Lung (tissue), 12 donors: ENCODE measurements around the gene PPP1R36. TPM values are rescaled to one million over a fixed set of nuclear protein-coding genes. Genes with fewer than 3 reads are reported as not detected.
"Not testable (repeated sequence)": the region's sequence is repeated elsewhere in the genome, so short reads cannot be mapped to it uniquely, and the experiment has no call there.

Source experiments
- ATAC-seq: fragments of 200-7000 bp; cut with Tn5 transposase; one replicate; pipeline ENCODE4 v1.9.1; 2020; ENCODE audit warnings: moderate number of reproducible peaks; ENCODE audit not compliant: insufficient read depth, low FRiP score
- DNase-seq, 3 donors: peaks; one replicate each; pipeline ENCODE4 v3.0.0-alpha.2; 2013 to 2017
- H3K27ac ChIP-seq, 2 donors: one replicate each; pipeline ENCODE4 v1.5.1; 2013; ENCODE audit warnings: mild to moderate bottlenecking in 2 of 2, moderate library complexity in 2 of 2, control low read depth in 1 of 2, inconsistent platforms in 1 of 2, low read depth in 1 of 2, low read length in 1 of 2
- H3K27me3 ChIP-seq, 3 donors: one replicate each; pipeline ENCODE4 v1.5.1; 2013; ENCODE audit warnings: low read length in 2 of 3; ENCODE audit not compliant: control insufficient read depth in 3 of 3, insufficient read depth in 3 of 3
- H3K36me3 ChIP-seq, 4 donors: one replicate each; pipeline ENCODE4 v1.5.1; 2013; ENCODE audit warnings: low read length in 4 of 4, mild to moderate bottlenecking in 1 of 4, moderate library complexity in 1 of 4; ENCODE audit not compliant: control insufficient read depth in 4 of 4, insufficient read depth in 4 of 4
- H3K4me1 ChIP-seq, 5 donors: one replicate each; pipeline ENCODE4 v1.5.1; 2013; ENCODE audit warnings: low read length in 5 of 5, mild to moderate bottlenecking in 2 of 5, moderate library complexity in 1 of 5; ENCODE audit not compliant: control insufficient read depth in 5 of 5, insufficient read depth in 5 of 5
- H3K4me3 ChIP-seq: one replicate; pipeline ENCODE4 v1.5.1; 2013; ENCODE audit warnings: mild to moderate bottlenecking, control low read depth, moderate library complexity
- H3K9ac ChIP-seq, 2 donors: one replicate each; pipeline ENCODE4 v1.5.1; 2013; ENCODE audit warnings: low read length in 2 of 2, control low read depth in 1 of 2; ENCODE audit not compliant: insufficient read depth in 1 of 2
- H3K9me3 ChIP-seq, 4 donors: one replicate each; pipeline ENCODE4 v1.5.1; 2013; ENCODE audit warnings: low read length in 3 of 4, mild to moderate bottlenecking in 1 of 4, moderate library complexity in 1 of 4; ENCODE audit not compliant: control insufficient read depth in 4 of 4, insufficient read depth in 3 of 4
- CTCF ChIP-seq: IDR thresholded peaks from 2 replicates; pipeline ENCODE4 v1.5.1; 2012; ENCODE audit warnings: mild to moderate bottlenecking; ENCODE audit errors: control extremely low read depth, extremely low read depth
- WGBS, 2 donors: extraction: QIAGEN DNeasy Blood & Tissue Kit; methylation state at CpG; one replicate each; pipeline ENCODE4 v1.1.7; 2013; 5-methylcytosine and 5-hydroxymethylcytosine counted together
- polyA plus RNA-seq, 2 donors: library from polyadenylated mRNA; stranded (reverse); fragments of 200-250 nt; gene quantifications; one replicate each; pipeline ENCODE4 v1.2.1, GENCODE V29; 2013
- total RNA-seq, 2 donors: library from RNA; depleted of rRNA in 1 of 2; stranded (reverse); fragments of >200 nt in 1 of 2; gene quantifications; one replicate each; pipeline ENCODE4 v1.2.1, GENCODE V29; 2014 to 2021
- donor health status: control.
- donor health status: control.
- donor health status: Bipolar disorder and iron deficiency.
- donor health status: healthy.
- donor health status: DM: yes; HTN: yes; CAD: no.

Gene PPP1R36
- total and polyA plus RNA-seq, 4 donors: 1.2 to 3.1 (median 1.9) TPM

DNA sequence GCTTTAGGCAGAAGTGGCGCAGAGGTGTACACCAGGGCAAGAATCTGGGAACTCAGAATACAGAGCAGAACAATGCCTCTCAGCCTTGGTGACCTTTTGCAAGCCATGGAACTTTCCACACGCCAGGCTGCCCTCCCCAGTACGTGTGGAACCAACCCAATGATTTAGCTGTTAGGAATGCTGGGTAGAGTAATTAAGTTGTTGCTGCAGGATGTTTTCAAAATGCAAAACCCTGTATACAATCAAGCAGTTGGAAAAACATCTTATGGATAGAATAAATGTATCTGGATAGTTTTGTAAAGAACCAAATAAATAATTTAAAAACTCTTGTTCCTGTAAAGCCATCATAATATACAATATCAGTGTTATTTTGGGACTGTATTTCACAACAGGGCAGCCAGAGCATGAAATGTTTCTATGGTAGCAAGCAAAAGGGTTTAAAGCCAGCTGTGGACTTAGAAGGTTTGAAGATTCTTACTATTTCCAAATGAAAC lies 19.4 kb downstream of the PPP1R36 start:
- 75 to 76% methylated on average over 3 of the region's 3 CpGs for WGBS, 2 donors
- Histone ChIP-seq H3K9ac (no peak overlapping the region), H3K9me3 (no peaks in the 10 kb centered on the region), H3K4me1 (peaks cover 0 to 29% (median 3%) of the 10 kb centered on the region in 5 donors), H3K27ac (no peak overlapping the region), H3K27me3 (no peaks in the 10 kb centered on the region), H3K4me3 (no peak overlapping the region), H3K36me3 (no peaks in the 10 kb centered on the region)
- no peak for TF ChIP-seq CTCF
- DNase-seq (peak; percentile 55 to 85 (median 83)), ATAC-seq (peak; percentile 42)

GRCh38 chr14:64569646-64570045 lies 19.9 kb downstream of the PPP1R36 start:
- DNase-seq, H3K36me3 ChIP-seq, ATAC-seq, H3K9me3 ChIP-seq, H3K9ac ChIP-seq, H3K27me3 ChIP-seq, H3K4me3 ChIP-seq: not testable (repeated sequence)
- Histone ChIP-seq H3K4me1 (peaks cover 0 to 29% (median 3%) of the 10 kb centered on the region in 5 donors), H3K27ac (peak overlapping the region in 1 of 2 donors; percentile 16)
- 87 to 91% methylated on average over 7 of the region's 7 CpGs for WGBS, 2 donors

DNA sequence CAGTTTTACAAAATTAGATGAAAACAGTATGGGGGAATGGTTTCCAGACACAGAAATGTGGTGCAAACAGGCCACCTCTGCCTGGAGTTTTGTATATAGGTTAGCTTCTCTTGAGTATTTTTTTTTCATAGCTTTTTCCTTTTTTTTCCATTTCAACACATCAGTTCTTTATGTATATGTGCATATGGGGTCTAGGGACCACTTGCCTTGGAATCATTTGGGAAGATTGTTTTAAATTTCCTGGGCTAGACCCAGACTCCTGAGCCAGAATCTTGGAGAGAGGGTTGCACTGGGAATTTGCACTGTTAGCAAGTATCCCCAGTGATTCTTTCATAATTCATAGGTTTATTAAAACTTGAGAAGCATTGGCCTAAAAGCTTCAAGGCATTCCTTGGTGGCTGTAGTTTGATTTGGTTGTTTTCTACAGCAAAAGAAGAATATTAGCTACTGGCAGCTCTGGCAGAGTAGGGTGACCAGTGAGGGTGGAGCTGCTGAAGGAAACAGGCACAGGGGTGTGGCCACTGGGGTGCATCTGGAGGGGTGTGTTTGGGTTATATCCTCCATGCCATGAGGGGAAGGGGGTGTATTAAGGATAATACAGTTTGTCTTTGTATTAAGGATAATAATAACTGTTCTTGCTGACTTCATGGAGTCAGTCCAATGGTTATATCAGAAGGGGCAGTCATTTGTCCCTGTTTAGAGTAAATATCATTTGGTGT lies 22.8 kb downstream of the PPP1R36 start:
- no peak for TF ChIP-seq CTCF
- Histone ChIP-seq H3K9ac (no peak overlapping the region), H3K9me3 (peaks cover 0 to 1% (median 0%) of the 10 kb centered on the region in 4 donors), H3K4me1 (peaks cover 0 to 26% (median 0%) of the 10 kb centered on the region in 5 donors), H3K27me3 (no peaks in the 10 kb centered on the region), H3K36me3 (no peaks in the 10 kb centered on the region), H3K4me3 (no peak overlapping the region), H3K27ac (peak overlapping the region in 1 of 2 donors; percentile 52)
- no peak for ATAC-seq
- DNase-seq: no peak

DNA sequence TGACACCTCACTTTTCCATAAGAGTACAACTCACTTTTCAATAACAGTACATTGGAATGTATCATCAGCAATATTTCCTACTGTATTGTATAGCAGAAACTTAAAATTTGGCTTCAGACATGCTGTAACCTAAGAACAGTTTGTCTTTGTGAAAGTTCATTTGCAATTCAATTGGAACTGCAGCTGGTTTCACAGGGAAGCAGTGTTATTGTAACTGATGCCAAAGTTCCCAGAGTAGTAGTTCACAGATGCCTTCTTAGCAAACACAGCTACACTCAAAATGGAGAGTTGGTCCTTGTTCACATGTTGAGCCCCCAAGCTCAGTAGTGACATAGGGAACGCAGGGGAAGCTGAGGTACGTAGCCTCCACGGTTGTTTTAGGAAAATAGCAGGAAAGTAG lies 23.3 kb downstream of the PPP1R36 start:
- H3K36me3 ChIP-seq: no peaks in the 10 kb centered on the region
- no peaks in the 10 kb centered on the region for H3K27me3 ChIP-seq
- H3K9me3 ChIP-seq: peaks cover 0 to 1% (median 0%) of the 10 kb centered on the region in 4 donors
- WGBS, 2 donors: 89% methylated on average over 3 of the region's 3 CpGs
- no peak overlapping the region for H3K9ac ChIP-seq
- H3K4me1 ChIP-seq: peaks cover 0 to 26% (median 0%) of the 10 kb centered on the region in 5 donors
- no peak for TF ChIP-seq CTCF
- H3K27ac ChIP-seq: no peak overlapping the region
- no peak overlapping the region for H3K4me3 ChIP-seq
- DNase-seq: peak; percentile 44 to 95 (median 94)
- no peak for ATAC-seq
